Prostate gland (tissue), 2 donors: ENCODE results near the gene TNRC6A.

ENCODE experiments used
- CTCF ChIP-seq, 4 experiments: fragments of 200-600 bp in 2 of 4; fragments of 450-650 bp in 2 of 4; sonication (generic) in 2 of 4; IDR thresholded peaks; 1 replicate in 3 of 4; 2 replicates in 1 of 4; pipeline ENCODE4 v1.5.1; 2016 to 2019; ENCODE audit warnings: antibody characterized with exemption in 4 of 4, mild to moderate bottlenecking in 2 of 4, moderate library complexity in 2 of 4
- POLR2AphosphoS5 ChIP-seq: sonication (generic); formaldehyde crosslinking; IDR thresholded peaks from one replicate; pipeline ENCODE4 v1.6.1; 2017; ENCODE audit warnings: antibody characterized with exemption

- no peak for TF ChIP-seq CTCF (IDR thresholded peaks at IDR 0.05)
- TF ChIP-seq POLR2AphosphoS5: no peak
These were observed 125.2 kb downstream of the TNRC6A start for GRCh38 chr16:24854607-24855171.
